ENCODE results near the gene NBDY. TPM values are rescaled to one million over a fixed set of nuclear protein-coding genes. Genes with fewer than 3 reads are reported as not detected.
A peak's percentile ranks its signal among the peaks of the same experiment; 100 is the strongest.
"Not testable (repeated sequence)": the region's sequence is repeated elsewhere in the genome, so short reads cannot be mapped to it uniquely, and the experiment has no call there.

NBDY gene
- total RNA-seq, 2 donors from 2014 or later: 57.7 to 66.5 TPM

DNA sequence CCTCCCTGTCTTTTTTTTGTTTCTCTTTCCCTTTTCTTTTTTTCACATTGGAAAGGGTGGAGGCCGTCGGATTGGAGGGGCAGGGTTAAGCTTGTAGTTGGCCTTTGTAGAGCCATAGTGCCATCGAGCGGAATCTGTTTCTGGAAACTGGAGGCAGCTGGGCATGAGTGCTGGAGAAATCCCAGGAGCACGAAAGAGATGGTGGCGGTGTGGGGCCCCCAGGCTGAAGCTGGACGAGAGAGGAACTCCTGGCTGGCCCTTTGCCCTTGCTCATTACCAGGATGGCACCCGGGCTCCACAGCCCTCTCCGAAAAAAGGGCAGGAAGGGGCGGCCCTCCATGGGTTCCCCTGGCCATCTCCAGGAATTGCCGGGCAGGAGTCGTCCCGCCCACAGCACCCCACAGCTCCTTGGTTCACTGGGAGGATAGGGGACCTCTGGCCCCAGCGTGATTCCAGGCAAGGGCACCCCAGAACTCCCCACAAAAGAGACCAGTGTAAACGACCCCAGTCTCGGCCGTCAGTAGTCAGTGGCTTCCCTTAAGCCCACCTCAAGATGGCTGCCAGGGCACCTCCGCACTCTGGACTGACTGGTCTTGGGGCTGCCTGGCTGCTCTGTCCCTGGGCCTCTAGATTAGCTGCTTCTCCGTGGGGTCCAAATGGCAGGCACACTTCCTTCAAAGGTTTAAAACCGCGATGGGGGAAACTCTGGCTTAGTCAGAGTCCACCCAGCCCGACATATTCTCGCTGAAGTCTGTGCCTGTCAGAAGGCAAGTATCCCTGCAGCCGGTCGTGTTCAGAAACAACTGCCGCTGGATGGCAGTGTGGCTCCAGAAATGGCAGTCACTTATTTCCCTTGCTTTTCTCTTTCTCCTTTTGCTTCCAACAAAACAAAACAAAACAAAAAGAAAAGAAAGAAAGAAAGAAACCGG is 74.1 kb downstream of the NBDY start:
- Mint-ChIP-seq H3K4me1 (ENCODE audit: low read depth) (peaks cover 36% of the 10 kb centered on the region), H3K27ac (no peak overlapping the region), H3K36me3 (ENCODE audit: insufficient read depth in 2 of 2) (peaks cover 0 to 2% of the 10 kb centered on the region in 2 donors), H3K4me3 (peak overlapping the region; percentile 34 to 82), H3K27me3 (ENCODE audit: low read depth) (no peaks in the 10 kb centered on the region), H3K9me3 (no peaks in the 10 kb centered on the region)
- DNase-seq: peak; percentile 40 to 80
- ATAC-seq (replicated peaks in 1 of 2): peak; percentile 49 to 64

DNA sequence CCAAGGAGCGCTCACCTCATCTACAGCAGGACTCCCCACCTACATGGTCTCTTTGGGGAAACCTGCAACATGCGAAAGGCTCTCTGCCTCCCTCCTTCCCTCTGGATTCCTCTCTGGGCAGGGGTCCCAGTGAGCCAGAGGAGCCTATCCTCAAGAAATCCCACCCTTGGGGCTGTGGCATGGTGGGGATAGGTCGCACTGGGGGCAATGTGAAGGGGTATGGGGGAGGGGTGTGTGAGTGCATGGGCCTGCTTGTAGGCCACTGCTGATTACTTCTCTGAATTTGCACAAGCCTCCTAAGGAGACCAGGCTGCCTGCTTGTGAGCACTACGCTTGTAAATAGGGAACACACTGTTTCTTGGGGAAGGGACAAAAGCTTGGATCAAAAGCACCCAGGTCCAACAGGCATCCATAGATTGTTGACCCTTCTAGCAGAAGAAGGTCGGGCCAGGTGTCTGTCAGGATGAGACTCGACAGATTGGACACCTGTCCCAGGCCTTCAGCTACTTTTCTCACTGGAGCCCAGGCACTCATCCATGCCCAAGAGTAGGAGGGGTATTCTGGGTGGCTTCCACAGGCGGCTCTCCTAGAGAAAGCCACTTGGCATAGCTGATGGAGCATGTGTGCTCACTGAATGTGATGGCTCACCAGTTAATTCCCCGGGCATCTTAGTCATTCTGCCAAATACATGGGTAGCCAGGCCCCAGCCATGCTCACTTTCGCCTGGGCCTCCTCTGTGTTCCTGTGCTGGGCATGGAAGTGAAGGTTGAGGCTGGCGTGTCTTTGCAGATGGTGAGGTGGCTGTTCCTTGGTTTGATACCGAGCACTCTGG is 75.0 kb downstream of the NBDY start:
- no peak overlapping the region for H3K27ac Mint-ChIP-seq
- no peak overlapping the region for H3K4me3 Mint-ChIP-seq
- DNase-seq (no peak), ATAC-seq (replicated peaks in 1 of 2) (no peak)
- H3K4me1 Mint-ChIP-seq (ENCODE audit: low read depth): peaks cover 36% of the 10 kb centered on the region
- H3K27me3 Mint-ChIP-seq (ENCODE audit: low read depth): no peaks in the 10 kb centered on the region
- H3K36me3 Mint-ChIP-seq (ENCODE audit: insufficient read depth in 2 of 2): peaks cover 1 to 2% of the 10 kb centered on the region in 2 donors
- no peaks in the 10 kb centered on the region for H3K9me3 Mint-ChIP-seq

DNA sequence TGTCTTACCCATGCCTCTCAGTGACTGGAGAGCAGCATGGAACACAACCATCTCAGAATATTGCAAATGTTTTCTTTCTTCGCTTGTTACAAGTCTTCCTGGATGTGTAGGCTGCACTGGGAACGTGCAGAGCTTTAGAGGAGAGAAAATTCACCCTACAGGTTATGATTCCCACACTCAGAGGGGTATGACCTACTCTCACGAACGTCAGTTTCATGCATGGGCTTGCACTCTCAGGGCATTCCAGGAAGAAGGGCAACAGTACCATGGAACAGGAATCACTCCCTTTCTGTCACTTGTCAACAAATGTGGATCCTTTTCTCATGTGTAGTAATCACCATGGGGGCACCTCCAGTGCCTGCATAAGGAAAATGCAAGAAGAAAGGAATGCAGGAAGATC is 75.8 kb downstream of the NBDY start:
- Mint-ChIP-seq H3K9me3 (no peaks in the 10 kb centered on the region), H3K4me3 (no peak overlapping the region), H3K4me1 (ENCODE audit: low read depth) (peaks cover 28% of the 10 kb centered on the region), H3K27me3 (ENCODE audit: low read depth) (no peaks in the 10 kb centered on the region), H3K36me3 (ENCODE audit: insufficient read depth in 2 of 2) (peaks cover 1 to 2% of the 10 kb centered on the region in 2 donors), H3K27ac (no peak overlapping the region)
- DNase-seq (no peak), ATAC-seq (replicated peaks in 1 of 2) (no peak)

DNA sequence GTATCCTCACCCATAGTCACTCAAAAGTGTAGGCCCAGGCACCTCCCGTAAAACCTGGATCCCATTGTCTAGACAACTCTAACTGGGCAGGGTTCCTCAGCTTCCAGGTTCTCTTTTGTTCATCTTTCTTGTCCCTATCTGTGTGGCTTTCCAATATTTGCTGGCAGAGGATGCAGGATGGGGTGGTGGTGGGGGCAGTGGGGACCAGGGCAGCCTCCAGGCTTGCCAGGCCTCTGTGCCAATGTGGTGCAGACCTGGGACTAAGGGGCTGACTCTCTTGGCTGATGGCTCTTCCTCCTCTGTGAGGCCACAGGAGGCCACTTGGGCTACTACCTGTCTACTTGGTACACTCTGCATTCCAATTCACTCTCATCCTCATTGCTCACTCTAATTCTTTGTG is 76.4 kb downstream of the NBDY start:
- Mint-ChIP-seq H3K4me1 (ENCODE audit: low read depth) (peaks cover 23% of the 10 kb centered on the region), H3K27me3 (ENCODE audit: low read depth) (no peaks in the 10 kb centered on the region), H3K27ac (no peak overlapping the region), H3K36me3 (ENCODE audit: insufficient read depth in 2 of 2) (peaks cover 1 to 2% of the 10 kb centered on the region in 2 donors), H3K9me3 (no peaks in the 10 kb centered on the region), H3K4me3 (no peak overlapping the region)
- ATAC-seq (replicated peaks in 1 of 2) (no peak), DNase-seq (no peak)

DNA sequence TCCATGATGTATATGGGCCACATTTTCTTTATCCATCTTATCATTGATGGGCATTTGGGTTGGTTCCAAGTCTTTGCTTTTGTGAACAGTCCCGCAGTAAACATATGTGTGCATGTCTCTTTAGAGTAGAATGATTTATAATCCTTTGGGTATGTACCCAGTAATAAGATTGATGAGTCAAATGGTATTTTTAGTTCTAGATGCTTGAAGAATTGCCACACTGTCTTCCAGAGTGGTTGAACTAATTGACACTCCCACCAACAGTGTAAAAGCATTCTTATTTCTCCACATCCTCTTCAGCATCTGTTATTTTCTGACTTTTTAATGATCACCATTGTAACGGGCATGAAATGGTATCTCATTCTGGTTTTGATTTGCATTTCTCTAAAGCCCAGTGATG is 77.1 kb downstream of the NBDY start:
- peaks cover 15% of the 10 kb centered on the region for H3K4me1 Mint-ChIP-seq (ENCODE audit: low read depth)

DNA sequence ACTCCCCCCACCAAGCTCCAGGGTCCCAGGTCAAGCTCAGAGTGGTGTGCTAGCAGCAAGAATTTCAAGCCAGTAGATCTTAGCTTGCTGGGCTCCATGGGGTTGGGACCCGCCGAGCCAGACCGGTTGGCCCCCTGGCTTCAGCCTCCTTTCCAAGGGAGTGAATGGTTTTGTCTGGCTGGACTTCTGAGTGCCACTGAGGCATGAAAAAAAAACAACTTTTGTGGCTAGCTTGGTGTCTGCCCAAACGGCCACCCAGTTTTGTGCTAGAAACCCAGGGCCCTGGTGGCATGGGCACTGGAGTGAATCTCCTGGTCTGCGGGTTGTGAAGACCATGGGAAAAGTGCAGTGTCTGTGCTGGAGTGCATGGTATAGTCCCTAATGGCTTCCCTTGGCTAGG is 82.6 kb downstream of the NBDY start:
- H3K27ac Mint-ChIP-seq: no peak overlapping the region
- ATAC-seq (replicated peaks in 1 of 2) (no peak), DNase-seq (no peak)
- peaks cover 26% of the 10 kb centered on the region for H3K4me1 Mint-ChIP-seq (ENCODE audit: low read depth)
- H3K36me3 Mint-ChIP-seq (ENCODE audit: insufficient read depth in 2 of 2): peaks cover 1 to 2% of the 10 kb centered on the region in 2 donors
- H3K9me3 Mint-ChIP-seq: no peaks in the 10 kb centered on the region
- H3K4me3 Mint-ChIP-seq: no peak overlapping the region
- no peaks in the 10 kb centered on the region for H3K27me3 Mint-ChIP-seq (ENCODE audit: low read depth)

More for the DNA sequence above, 77.1 kb downstream of the NBDY start:
- not testable (repeated sequence) for DNase-seq; H3K4me3 Mint-ChIP-seq; H3K36me3 Mint-ChIP-seq (ENCODE audit: insufficient read depth in 2 of 2); H3K27me3 Mint-ChIP-seq (ENCODE audit: low read depth); ATAC-seq (replicated peaks in 1 of 2); H3K9me3 Mint-ChIP-seq
- peak overlapping the region; percentile 44 for H3K27ac Mint-ChIP-seq

DNA sequence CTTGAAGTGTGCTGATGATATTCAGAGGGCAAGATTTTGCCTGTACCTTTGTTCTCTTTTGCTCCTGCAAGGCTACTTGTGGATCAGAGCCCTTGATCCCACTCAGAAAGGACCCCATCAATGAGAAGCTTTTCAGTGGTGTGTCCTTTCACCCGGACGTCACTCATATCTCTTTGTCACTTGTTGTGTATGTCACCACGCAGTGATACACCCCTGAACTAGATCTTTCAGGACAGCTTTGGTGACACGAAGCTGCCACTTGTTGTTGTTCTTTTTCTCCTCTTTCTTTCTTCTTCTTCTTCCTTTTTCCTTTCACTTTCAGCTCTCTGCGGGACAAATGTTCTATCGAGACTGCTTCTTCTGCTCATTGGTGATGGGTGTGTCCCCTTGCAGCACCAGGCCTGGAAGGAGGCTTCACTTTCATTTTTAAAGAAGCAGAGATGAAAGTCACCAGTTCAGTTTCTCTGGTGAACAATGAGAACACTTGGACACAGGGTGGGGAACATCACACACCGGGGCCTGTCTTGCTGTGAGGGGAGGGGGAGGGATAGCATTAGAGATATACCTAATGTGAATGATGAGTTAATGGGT is 83.6 kb downstream of the NBDY start:
- peaks cover 26% of the 10 kb centered on the region for H3K4me1 Mint-ChIP-seq (ENCODE audit: low read depth)
- H3K27ac Mint-ChIP-seq: peak overlapping the region; percentile 4
- peak overlapping the region; percentile 76 to 88 for H3K4me3 Mint-ChIP-seq
- peaks cover 1 to 4% of the 10 kb centered on the region in 2 donors for H3K36me3 Mint-ChIP-seq (ENCODE audit: insufficient read depth in 2 of 2)
- H3K27me3 Mint-ChIP-seq (ENCODE audit: low read depth): no peaks in the 10 kb centered on the region
- H3K9me3 Mint-ChIP-seq: no peaks in the 10 kb centered on the region
- ATAC-seq (replicated peaks in 1 of 2) (peak; percentile 71 to 72), DNase-seq (peak in 1 of 2 donors; percentile 19)

DNA sequence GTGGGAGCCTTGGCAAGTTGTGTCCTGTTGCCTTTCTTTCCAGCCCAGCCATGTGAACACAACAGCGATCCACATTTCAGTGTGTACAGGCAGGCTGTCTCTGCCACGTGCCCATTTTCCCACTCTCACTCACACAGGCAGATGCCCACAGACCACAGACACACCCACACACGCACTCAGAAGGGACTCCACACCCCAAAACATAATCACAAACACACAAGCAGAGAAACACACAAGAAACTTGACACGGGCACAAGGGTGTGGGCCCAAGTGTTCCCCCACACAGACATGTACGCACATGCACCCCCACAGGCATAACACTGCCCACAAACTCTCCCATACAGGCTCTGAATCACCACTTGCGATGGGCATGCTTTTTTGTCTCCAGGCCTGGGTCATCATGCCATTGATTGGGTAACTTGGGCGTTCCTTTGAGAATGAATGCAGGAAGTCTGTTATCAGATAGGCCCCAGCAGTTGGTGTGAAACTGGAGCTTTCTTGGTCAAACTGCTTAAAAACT is 84.3 kb downstream of the NBDY start:
- DNase-seq (peak; percentile 56 to 72), ATAC-seq (replicated peaks in 1 of 2) (peak; percentile 88 to 93)
- Mint-ChIP-seq H3K27me3 (ENCODE audit: low read depth) (no peaks in the 10 kb centered on the region), H3K36me3 (ENCODE audit: insufficient read depth in 2 of 2) (peaks cover 1 to 4% of the 10 kb centered on the region in 2 donors), H3K27ac (peak overlapping the region; percentile 93), H3K9me3 (no peaks in the 10 kb centered on the region), H3K4me3 (peak overlapping the region; percentile 76 to 88), H3K4me1 (ENCODE audit: low read depth) (peaks cover 26% of the 10 kb centered on the region)

DNA sequence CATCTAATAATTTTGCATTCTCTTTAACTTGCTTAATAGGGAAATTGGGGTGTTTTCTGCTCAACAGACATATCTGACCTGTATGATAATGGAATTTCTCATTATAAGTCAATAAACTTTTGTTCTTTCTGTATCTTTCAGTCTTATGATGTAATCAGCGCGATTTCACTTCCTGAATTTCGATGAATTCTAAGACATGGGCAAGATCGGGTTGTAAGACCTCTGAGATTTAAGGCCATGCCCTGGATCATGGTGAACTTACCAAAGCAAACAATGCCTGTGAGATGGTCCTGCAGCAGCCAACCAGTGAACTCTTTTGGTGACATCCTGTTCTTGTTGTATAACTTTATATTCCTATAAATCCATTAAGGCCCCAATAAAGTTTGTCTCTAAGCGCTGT is 88.1 kb downstream of the NBDY start:
- DNase-seq: no peak
- ATAC-seq (replicated peaks in 1 of 2): no peak
- no peaks in the 10 kb centered on the region for H3K27me3 Mint-ChIP-seq (ENCODE audit: low read depth)
- no peak overlapping the region for H3K27ac Mint-ChIP-seq
- no peaks in the 10 kb centered on the region for H3K9me3 Mint-ChIP-seq
- H3K4me1 Mint-ChIP-seq (ENCODE audit: low read depth): peaks cover 25% of the 10 kb centered on the region
- H3K36me3 Mint-ChIP-seq (ENCODE audit: insufficient read depth in 2 of 2): peaks cover 1 to 4% of the 10 kb centered on the region in 2 donors
- H3K4me3 Mint-ChIP-seq: no peak overlapping the region

DNA sequence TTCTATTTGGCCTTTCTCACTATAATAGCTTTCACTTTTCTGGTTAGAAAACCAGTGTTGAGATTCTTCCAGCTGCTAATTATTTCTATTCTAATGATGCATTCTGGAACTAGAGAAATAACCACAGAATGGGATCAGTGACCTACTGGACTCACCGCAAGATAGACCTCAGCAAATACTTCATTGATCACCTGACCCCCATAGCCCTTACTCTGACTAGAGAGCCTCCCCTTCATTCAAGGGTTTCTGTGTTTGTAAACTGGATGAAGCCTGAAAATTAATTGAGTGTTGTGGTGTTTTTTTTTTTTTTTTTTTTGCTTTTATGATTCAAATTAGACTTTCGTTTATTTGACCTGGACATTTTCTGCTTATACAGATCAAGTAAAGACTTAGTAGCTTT is 97.0 kb downstream of the NBDY start:
- H3K27ac Mint-ChIP-seq: no peak overlapping the region
- H3K4me1 Mint-ChIP-seq (ENCODE audit: low read depth): no peaks in the 10 kb centered on the region
- no peaks in the 10 kb centered on the region for H3K36me3 Mint-ChIP-seq (ENCODE audit: insufficient read depth in 2 of 2)
- DNase-seq: no peak
- no peak for ATAC-seq (replicated peaks in 1 of 2)
- peaks cover 44% of the 10 kb centered on the region for H3K27me3 Mint-ChIP-seq (ENCODE audit: low read depth)
- H3K4me3 Mint-ChIP-seq: no peak overlapping the region
- H3K9me3 Mint-ChIP-seq: peaks cover 0 to 1% of the 10 kb centered on the region in 2 donors

DNA sequence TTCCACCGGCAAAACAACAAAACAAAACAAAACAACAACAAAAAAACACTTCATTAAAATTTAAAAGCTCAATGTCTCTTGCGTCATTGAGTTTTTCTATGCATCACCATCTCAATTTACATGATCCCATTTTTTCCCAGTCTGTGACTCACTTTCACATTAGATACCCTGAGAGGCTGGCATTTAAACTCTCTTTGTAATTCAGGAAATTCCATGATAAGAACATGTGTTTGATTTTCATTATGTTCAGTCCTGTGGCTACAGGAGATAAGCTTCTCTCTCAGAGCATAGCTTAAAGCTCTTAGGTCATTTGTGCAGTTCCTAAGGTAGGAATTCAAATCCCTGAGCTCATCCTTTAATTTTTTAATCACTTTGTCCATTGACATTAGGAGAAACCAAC is 104.6 kb downstream of the NBDY start:
- DNase-seq (no peak), ATAC-seq (replicated peaks in 1 of 2) (no peak)
- peaks cover 3 to 4% of the 10 kb centered on the region in 2 donors for H3K9me3 Mint-ChIP-seq
- no peak overlapping the region for H3K4me3 Mint-ChIP-seq
- H3K27ac Mint-ChIP-seq: no peak overlapping the region
- H3K27me3 Mint-ChIP-seq (ENCODE audit: low read depth): peaks cover 54% of the 10 kb centered on the region
- H3K36me3 Mint-ChIP-seq (ENCODE audit: insufficient read depth in 2 of 2): no peaks in the 10 kb centered on the region
- no peaks in the 10 kb centered on the region for H3K4me1 Mint-ChIP-seq (ENCODE audit: low read depth)

DNA sequence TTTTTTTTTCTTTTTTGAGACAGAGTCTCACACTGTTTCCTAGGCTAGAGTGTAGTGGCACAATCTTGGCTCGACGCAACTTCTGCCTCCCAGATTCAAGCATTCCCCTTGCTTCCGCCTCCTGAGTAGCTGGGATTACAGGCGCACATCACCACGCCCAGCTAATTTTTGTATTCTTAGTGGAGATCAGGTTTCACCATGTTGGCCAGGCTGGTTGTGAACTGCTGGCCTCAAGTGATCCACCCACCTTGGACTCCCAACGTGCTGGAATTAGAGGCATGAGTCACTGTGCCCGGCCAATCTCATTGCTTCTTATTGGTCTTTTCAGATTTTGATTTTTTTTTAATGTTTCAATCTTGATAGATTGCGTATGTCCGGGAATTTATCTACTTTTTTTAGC is 124.4 kb downstream of the NBDY start:
- H3K27ac Mint-ChIP-seq: no peak overlapping the region
- no peaks in the 10 kb centered on the region for H3K9me3 Mint-ChIP-seq
- H3K4me1 Mint-ChIP-seq (ENCODE audit: low read depth): no peaks in the 10 kb centered on the region
- H3K36me3 Mint-ChIP-seq (ENCODE audit: insufficient read depth in 2 of 2): no peaks in the 10 kb centered on the region
- H3K27me3 Mint-ChIP-seq (ENCODE audit: low read depth): peaks cover 23% of the 10 kb centered on the region
- H3K4me3 Mint-ChIP-seq: no peak overlapping the region
- no peak for DNase-seq
- no peak for ATAC-seq (replicated peaks in 1 of 2)

DNA sequence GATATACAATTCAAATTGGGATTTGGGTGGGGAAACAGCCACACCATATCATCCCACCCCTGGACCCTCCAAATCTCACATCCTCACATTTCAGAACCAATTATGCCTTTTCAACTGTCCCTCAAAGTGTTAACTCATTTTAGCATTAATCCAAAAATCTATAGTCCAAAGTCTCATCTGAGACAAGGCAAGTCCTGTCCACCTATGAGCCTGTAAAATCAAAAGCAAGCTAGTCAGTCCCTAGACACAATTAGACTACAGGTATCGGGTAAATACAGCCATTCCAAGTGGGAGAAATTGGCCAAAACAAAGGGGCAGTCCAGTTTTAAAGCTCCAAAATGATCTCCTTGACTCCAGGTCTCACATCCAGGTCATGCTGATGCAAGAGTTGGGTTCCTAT is 128.0 kb downstream of the NBDY start:
- ATAC-seq (replicated peaks in 1 of 2): no peak
- H3K27me3 Mint-ChIP-seq (ENCODE audit: low read depth): peaks cover 44% of the 10 kb centered on the region
- no peaks in the 10 kb centered on the region for H3K4me1 Mint-ChIP-seq (ENCODE audit: low read depth)
- H3K36me3 Mint-ChIP-seq (ENCODE audit: insufficient read depth in 2 of 2): no peaks in the 10 kb centered on the region
- H3K9me3 Mint-ChIP-seq: no peaks in the 10 kb centered on the region
- H3K4me3 Mint-ChIP-seq: no peak overlapping the region
- no peak overlapping the region for H3K27ac Mint-ChIP-seq
- DNase-seq: no peak
